Effector CD4-positive, alpha-beta T cell (primary cell): Measurements from ENCODE around the gene RGS3.
A peak's percentile ranks its signal among the peaks of the same experiment; 100 is the strongest.

Experiments used
- DNase-seq: peaks from one replicate; pipeline ENCODE4 v3.0.0-alpha.2; 2020

RGS3 gene

DNA sequence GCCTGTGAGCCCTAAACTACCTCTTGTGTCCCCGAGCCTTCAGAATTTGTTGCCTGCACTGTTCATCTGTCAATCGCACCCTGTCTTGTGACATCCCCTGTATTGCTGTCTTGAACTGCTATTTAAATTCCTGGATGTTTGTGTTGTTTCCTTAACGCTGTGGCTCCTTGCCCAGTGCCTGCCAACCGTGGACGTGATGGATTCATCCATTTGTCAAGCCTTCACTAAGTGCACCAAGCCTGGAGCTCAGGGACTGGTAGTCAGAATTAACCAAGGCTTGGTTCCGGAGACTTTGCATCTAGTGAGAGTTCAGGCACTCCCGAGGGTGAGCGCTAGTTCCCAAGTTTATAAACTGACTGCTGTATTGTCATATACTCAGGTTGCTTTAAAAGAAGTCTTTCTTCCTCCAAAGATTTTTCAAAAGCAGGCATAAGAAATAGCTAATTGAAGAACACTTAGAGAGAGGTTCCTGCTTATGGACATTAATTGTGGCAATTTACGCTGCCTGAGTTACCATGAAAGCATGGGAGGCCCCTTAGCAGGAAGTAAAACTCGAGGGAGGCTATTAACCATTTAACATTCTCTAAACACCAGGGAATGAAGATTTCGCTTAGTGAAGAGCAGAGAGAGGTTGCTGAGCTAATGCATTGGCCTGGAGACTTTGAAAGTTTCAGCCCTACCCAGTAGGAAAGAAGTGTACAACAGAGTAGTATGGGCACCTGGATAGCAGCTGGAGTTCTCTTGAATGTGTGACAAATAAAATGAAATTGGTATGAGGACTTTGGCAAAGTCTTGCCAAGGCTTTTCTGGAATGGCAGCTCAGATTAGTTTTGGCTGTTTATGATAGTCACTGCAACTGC is 29.0 kb downstream of the RGS3 start:
- no peak for DNase-seq

DNA sequence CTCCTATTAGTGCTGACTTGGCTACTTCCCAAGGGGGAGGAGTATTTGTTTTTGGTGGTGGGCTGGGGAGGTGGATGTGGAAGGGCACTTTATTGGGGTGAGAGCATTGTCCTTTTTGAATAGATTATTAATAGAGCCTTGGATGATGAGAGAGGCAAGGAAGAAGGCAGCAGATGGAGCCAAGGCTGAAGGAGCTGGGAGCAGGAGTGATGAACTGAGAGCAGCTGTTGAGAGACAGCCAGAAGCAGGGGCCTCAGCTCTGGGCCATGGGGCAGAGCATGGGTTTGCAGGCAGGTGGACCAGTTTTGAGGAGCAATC is 29.6 kb downstream of the RGS3 start:
- no peak for DNase-seq

DNA sequence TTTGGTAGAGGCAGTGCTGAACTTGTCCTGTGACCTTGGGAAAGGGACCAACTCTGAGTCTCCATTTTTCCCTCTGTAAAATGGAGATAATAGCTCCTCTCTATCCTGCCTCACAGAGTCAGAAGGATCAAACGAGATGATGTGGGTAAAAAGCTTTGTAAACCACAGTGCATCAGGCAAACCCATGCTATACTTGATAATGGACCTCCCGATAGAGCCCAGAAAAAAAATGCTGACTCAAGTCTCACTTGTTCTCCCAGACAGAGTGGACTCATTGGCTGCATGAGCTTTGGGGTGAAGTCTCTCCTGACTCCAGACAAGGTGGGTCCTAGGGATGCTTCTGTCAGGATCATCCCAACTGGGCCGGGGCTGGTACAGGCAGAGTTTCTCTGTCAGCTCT is 32.0 kb downstream of the RGS3 start:
- DNase-seq: no peak

DNA sequence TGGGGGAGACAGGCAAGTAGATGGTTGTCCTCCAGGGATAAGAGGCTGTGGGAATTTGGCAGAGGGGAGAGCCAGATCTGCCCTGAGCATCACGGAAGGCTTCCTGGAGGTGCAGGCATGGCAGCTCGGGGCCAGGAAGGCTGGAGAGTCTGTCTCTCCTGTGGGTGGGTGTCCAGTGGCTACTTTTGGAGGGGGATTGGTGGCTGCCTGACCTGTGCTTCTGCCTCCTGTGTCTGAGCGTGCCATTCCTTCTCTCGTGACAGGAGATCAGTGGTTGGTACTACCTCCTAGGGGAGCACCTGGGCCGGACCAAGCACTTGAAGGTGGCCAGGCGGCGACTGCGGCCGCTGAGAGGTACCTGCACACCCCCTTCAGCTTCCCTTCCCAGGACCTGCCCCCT is 33.5 kb downstream of the RGS3 start:
- no peak for DNase-seq

DNA sequence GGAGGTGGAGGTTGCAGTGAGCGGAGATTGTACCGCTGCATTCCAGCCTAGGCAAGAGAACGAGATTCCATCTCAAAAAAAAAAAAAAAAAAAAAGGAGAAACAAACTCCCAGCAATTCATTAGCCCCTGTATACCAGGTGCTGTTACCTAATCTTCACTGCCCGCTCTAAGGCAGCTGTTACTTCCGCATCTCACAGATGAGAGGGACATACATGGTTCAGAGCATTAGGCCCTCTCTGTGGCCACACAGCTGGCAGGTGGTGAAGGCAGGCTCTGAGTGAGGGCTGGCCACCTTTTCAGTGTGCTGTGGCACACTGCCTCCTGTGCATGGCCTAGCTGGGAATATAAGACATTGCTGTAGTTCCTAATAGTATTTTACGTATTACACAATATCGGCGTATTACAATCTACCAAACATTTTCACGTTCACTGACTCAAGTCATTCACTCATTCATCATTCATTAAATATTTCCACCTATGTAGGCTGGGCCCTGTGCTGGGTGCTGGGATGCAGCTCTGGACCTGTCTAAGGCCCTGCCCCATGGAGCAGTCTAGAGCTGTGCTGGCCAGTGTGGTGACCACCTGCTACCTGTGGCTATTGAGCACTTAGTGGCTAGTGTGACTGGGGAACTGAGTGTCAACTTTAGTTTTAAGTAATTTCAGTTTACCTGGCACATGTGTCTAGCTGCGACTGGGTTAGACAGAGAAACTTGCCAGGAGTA is 35.8 kb downstream of the RGS3 start:
- no peak for DNase-seq

DNA sequence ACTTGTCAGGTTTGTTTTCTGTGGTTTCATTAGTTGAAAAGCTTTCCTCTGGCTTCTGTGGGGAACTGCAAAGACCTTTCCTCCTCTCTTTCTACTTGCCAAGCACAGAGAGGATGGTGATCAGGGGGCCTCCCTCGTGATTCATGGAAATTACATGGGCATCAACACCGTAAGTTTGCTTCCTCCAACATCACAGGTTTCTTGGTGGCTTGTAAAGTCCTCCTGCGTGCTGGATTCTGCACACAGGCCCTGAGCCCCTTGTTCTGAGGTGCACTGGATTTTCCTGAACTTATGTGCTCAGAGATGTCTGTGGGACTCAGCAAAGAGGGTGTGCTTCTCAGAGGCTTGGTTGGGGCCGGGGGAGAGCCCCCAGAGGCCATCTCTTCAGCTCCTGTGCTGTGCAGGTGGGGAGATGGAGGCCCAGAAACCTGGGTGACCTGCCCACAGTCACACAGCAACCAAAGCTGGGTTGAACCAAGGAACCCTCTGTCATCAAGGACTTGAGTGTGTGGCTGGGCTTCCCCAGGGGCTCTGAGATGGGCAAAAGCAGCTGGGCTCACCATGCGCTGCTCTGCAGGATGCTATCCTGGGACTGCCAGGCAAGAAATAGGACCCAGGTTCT is 36.5 kb downstream of the RGS3 start:
- DNase-seq: no peak

DNA sequence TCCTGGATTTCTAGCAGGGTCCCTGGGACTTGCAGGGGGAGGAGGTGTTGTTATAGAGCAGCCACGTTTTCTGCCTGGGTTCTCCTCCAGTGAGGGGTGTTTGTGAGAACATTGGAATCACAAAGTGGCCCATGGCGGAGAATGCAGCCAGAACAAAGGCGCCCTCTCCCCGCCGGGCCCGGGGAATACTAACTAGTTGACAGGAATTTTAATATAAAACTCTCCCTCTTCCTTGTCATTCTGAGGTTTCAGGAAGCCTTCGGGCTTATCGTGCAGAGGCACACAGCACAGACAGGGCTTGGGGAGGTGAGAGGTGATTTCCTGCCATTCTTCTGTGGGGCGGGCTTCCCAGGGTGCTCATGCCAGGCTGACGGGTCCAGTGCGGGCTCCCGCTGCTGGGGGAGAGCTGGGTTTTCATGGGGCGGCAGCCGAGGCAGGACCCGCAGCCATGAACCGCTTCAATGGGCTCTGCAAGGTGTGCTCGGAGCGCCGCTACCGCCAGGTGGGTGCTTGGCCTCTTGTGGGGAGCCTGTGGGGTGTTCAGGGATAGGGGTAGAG is 37.7 kb downstream of the RGS3 start:
- no peak for DNase-seq

DNA sequence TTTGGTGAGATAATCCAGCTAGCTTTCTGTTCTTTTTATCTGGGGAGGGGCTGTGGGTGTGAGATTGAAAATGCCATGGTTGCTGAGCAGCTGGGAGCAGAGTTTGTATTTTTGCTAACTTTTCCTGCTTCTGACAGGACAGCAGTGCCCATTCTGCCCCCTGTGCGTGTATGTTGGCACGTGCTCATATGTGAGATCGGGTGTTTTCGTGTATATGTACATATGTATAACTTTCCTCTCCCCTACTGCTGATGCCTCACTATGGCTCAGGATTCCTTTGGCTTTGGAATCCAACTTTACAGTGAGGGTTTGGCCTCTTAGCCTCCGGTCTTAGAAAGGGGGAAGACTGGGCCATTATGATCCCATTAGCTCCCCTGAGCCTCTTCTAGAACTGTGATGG is 38.3 kb downstream of the RGS3 start:
- no peak for DNase-seq

DNA sequence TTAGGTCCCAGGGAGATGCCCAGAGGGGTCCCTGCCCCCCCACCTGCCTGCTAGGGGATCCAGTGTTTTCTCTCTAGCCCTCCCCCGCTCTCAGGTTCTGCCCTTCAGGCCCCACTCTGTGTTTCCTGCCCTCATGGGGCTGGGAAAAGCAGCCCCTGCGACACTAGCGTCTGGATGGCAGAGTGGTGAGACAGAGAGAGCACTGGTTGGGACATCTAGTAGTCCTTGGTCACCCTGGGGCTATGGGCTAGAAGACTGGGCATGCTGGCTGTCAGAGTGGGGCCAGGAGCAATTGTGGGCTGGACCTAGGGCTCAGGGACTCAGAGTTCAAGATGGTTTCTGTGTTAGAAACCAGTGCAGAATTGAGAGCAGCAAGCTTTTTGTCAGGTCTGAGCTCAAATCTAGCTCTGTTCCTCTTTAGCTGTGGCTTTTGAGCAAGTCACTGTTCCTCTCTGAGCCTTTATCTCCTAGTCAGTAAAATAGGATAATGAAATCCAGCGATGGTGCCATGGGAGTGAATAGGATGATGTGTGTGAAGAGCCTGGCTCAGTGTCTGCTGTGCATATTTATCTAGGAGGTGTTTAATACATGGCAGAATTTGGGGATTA is 39.0 kb downstream of the RGS3 start:
- no peak for DNase-seq

DNA sequence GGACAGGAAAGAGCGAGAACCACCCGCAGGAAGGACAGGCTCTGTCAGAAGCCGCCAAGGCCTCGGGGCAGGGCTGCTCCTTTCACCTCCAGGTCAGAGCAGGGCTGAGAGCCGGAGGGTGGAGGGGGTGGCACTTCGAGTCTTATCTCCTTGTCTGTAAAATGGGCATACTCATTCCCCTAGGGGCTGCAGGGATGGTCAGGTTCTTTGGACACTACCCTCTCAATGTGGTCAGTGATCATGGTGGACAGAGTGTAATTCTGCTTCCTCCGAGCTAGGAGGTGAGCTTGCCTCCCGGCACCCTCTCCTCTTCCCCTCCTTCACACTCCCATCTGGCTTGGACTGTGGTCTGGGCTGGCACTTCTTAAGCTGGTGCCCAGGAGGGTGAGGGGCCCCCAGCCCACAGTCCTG is 39.6 kb downstream of the RGS3 start:
- no peak for DNase-seq

DNA sequence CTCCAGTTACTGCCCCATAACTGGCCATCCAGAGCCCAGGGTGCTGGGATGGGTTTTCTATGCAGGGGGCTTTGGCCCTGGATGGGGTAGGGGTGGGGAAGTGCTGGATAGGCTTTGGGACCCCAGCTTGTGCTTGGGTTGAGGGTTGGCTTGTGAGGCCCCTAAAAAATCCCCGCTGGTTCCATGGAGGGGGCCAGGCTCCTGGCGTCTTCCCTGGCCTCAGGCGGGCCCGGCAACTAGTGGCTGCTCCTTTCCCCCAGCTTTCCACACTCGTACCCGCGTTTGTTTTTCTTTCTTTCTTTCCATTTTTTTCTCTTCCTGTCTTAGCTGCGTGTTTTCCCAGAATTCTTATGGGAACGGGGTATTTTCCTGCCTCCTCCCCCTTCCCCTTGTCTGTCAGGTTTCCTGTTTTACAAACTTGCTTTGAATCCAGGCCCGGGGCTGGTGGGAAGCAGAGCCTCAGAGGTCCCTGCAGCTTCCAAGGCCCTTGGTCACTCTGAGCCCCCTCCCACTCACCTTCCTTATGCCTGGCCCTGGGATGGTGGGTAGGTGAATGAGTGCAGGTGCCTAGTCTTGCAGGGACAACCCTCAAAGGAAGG is 40.2 kb downstream of the RGS3 start:
- no peak for DNase-seq

DNA sequence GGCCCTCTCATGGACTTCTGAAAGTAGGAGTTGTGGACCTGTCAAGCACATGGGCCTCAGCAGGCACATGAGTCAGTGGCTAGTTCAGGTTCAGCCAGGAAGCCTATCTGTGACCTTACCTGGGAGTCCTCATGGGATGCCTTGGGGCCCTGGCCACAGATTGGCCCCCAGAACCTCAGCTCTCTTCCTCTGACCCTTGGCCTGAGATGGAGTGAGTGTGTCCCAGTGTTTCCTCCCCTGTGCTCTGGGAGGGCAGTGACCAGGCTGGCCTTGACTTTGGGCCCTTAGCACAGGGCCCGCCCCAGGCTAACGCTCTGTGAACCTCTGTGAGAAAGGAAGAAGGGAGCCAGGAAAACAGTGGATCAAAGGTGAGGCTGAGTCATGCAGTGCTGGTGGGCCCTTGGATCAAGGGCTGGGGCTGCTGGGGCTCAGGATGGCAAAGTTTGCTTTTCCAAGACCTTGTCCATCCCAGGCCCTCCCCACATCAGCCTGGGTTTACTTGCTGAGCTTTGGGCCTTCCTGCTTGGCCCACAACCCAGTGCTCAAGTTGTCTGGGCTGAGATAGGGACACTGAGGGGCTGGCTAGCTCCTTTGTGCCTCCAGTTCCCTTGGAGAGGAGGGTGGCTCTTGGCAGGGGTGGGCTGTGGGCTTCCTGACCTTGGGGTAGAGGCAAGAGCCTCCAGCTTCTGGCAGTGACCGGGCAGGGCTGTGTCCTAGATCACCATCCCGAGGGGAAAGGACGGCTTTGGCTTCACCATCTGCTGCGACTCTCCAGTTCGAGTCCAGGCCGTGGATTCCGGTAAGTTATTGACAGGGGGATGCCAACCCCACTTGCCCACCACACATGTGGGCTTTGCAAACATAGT is 41.4 kb downstream of the RGS3 start:
- no peak for DNase-seq

DNA sequence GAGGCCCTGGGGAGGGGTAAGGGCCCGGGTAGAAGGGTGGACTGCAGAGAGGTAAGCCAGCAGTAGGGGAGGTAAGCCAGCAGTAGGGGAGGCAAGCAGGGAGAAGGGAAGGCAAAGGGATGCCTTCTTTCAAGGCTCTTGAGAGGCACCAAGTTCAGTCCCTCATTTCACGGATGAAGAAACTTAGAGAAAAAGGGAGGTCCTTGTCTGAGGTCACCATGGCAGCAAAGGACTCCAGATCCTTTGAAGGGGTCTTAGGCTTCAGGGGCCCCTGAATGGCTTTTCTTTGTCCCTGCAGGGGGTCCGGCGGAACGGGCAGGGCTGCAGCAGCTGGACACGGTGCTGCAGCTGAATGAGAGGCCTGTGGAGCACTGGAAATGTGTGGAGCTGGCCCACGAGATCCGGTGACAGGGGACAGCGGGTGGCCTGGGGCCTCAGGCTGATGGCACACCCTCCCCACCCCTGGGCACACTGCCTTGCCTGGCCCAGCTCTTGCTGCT is 42.6 kb downstream of the RGS3 start:
- DNase-seq: no peak

DNA sequence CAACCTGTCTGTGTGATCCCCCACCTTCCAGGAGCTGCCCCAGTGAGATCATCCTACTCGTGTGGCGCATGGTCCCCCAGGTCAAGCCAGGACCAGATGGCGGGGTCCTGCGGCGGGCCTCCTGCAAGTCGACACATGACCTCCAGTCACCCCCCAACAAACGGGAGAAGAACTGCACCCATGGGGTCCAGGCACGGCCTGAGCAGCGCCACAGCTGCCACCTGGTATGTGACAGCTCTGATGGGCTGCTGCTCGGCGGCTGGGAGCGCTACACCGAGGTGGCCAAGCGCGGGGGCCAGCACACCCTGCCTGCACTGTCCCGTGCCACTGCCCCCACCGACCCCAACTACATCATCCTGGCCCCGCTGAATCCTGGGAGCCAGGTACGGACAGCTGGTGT is 43.7 kb downstream of the RGS3 start:
- no peak for DNase-seq

DNA sequence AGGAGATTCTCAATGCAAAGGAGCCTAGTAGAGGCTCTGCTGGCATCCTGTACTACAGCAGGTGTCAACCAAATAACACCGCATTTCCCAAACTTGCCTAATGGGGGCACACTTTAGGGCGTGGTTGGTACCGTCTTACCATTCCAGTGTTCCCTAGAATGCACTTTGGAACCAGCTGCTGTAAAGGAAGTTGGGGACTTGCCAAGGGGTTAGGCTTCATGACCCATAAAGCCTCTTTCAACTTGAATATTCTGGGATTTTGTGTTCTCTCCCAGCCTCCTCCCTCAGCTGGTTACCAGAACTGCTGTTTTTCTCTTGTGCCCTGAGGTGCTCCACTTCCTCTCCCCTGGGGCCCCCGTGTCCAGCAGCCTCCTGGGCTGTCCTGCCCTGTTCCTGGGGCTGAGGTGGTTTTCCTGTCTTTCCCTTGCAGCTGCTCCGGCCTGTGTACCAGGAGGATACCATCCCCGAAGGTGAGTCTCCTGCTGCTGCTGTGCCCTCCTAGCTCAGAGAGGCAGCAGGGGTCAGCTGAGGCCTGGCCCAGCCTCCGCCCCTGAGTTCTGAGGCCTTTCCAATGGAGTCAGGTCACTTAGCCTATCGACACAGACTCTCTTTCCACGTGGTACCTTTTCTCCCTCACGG is 44.7 kb downstream of the RGS3 start:
- DNase-seq: no peak

DNA sequence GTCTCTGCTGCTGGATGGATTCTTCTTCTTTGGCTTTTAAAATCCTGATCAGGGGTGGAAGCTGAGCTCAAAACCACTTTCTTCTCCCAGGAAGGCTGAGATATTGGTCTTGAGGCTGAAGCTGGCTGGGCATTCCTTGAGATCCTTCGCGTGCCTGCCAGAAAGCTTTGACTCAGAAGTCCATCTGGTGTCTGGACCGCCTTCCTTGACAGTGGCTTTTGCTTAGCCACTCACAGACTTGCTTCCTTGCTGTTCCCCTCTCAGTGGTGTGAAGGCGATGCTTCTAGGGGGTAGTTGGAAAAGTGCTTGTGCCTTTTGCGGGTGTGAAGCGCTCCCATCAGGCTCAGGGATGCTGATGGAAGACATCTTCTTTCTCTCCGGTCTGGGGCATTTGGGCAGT is 45.9 kb downstream of the RGS3 start:
- no peak for DNase-seq

DNA sequence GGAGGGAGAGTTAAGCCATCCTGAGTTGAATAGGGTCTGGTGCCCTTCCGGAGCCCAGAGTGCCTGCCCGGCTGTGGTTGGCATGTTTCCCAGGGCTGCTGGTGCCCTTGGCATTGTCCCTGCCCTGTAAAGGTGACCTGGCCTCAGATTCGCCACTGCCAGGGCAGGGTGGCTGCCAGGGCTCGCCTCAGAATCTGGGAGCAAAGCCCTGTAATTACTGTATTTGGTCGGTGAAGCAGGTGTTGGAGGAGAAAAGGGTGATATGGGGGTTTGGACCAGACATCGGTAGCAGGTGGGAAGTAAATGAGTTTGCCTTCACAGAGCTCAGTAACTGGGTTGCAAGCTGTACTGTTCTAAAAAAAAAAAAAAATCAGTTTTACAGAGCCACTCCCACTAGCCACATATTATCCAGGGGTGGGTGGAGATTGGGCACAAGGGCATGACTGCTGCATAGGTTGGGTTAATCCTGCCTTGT is 47.6 kb downstream of the RGS3 start:
- no peak for DNase-seq

DNA sequence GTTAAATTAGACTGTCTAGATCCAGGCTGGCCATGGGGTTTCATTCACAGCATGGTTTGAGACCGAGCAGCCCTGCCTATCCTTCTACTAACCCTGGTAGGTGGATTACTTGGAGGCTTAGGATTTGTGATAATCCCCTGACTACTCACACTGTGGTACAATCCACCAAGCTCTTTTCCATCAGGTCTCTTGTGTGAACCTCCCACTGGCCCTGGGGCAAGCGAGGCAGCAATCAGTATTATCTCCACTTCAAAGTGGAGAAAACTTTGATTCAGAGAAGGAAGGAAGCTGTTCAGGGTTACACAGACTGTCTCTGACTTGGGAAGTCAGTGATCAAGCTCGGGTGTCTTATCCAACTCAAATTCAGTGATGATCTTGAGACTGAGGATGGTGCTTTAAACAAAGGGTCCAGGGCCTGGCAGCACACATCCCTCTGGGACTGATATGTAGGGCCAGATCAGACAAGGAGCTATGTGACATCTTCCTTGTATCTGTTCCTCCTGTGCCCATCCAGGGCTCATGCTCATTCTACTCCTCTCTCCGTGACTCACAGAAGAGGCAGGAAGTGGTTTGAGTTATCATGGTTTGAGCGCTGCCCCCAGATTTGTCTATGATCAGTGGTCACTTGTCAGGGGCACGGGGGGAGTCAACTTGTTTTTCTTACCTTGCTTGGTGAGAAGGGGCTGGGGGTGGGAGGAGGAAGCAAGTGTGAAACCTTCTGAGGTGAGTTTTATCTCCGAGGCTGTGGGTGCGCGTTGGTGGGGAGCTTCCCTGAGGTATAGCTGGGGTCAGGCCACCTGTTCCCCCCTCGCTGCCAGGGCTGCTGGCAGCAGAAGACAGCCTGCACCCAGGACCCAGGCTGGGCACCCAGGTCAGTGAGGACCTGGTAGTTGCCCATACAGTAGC is 48.6 kb downstream of the RGS3 start:
- peak; percentile 48 for DNase-seq

DNA sequence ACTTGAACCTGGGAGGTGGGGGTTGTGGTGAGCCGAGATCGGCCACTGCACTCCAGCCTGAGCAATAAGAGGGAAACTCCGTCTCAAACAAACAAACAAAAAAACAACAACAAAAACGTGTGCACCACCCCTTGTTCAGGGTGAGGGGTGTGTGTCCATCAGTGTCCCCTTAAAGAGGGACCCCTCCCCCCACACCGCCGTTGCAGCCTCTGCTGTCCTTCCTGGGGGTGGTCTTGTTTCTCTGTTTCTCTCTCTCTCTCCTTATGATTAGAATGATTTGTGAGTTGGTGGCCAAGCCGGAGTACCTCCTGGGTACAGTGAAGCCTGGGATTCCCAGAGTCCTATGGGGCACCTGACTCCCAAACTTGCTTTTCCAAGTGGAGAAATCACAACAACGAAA is 49.6 kb downstream of the RGS3 start:
- no peak for DNase-seq

DNA sequence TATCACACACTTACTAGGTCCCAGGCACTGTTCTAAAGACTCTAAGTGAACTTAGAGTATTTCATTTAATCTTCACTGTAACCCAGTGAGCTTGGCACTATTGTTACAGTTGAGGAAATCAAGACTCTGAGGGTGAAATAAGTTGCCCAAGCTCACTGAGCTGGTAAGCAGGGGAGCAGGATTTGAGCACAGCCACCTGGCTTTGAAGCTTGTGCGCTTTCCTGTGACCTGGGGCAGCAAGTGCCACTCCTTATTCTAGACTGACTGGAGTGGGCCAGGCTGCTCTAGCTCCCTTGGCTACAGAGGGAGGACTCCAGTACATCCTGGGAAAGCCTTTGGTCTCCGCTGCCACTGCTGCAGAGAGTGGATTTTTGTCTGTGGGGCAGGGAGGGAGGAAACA is 50.0 kb downstream of the RGS3 start:
- no peak for DNase-seq
